ENCODE data around the gene TIMM22. TPM values are rescaled to one million over a fixed set of nuclear protein-coding genes. Genes with fewer than 3 reads are reported as not detected.

The TIMM22 gene
- total and polyA plus RNA-seq, 2 of the 13 experiments (the other 11 are each of a cell fraction or from before 2014, with no cell fraction given): 6.2 to 15.5 TPM

DNA sequence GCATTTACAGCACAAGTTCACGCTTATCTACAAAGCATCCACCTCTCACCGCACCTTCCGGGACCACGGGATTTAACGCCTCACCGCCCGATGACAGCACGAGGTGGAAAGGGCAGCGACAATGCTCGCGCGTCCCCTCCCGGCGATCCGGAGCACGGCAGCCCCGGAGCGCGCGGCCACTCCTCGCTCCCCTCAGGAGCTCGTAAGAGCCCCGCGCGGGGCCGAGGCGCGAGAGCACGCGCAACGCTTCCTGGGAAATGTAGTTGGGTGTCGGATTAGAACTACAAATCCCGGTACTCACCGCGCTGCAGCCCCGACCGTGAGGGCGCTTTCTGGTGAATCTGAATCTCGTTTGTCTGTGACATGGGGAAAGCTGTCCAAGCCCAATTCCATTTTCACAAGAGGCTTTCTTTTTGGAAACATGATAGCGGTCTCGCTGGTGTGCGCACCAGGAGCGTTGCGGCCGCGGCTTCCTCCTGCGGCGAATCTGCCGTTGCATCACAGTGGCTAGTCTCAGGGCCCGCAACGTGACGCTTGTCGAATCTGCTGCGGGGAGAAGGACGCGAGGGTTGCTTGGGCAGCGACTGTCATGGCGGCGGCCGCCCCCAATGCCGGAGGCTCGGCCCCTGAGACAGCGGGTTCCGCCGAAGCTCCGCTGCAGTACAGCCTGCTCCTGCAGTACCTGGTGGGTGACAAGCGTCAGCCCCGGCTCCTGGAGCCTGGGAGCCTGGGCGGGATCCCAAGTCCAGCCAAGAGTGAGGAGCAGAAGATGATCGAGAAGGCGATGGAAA, at the start of gene TIMM22 (continued):
- TF ChIP-seq ZMYM2 (CRISPR knock-in tag; IDR thresholded peaks at IDR 0.05) (peak; percentile 89), ZNF207 (IDR thresholded peaks at IDR 0.05; ENCODE audit: borderline replicate concordance) (no peak), ZFP1 (CRISPR knock-in tag; IDR thresholded peaks at IDR 0.05) (peak; percentile 76; the same call in 1 of the 2 replicates), ZBTB42 (CRISPR knock-in tag; IDR thresholded peaks at IDR 0.05) (no peak), CBFB (CRISPR knock-in tag; IDR thresholded peaks at IDR 0.05) (peak; percentile 84), STAG1 (CRISPR knock-in tag; IDR thresholded peaks at IDR 0.05) (peak; percentile 98), ZNF350 (CRISPR knock-in tag; IDR thresholded peaks at IDR 0.05; ENCODE audit: borderline replicate concordance, low read depth) (peak; percentile 92; the same call in 1 of the 2 replicates), MAFG (CRISPR knock-in tag; IDR thresholded peaks at IDR 0.05) (peak; percentile 49; the same call in 1 of the 2 replicates), CC2D1A (CRISPR knock-in tag; IDR thresholded peaks at IDR 0.05) (no peak), ZBTB7B (CRISPR knock-in tag; IDR thresholded peaks at IDR 0.05) (peak; percentile 63; the same call in 1 of the 2 replicates), ZNF230 (CRISPR knock-in tag; IDR thresholded peaks at IDR 0.05) (0 out of 2 replicates have a peak, but pooled peaks have one; percentile 35), HDAC6 (IDR thresholded peaks at IDR 0.05; ENCODE audit: low read depth, low read length) (no peak), HOXA3 (CRISPR knock-in tag; IDR thresholded peaks at IDR 0.05) (peak; percentile 94), POLR2G (IDR thresholded peaks at IDR 0.05; ENCODE audit: low read depth, low read length) (peak; percentile 92), TMF1 (CRISPR knock-in tag; IDR thresholded peaks at IDR 0.05; ENCODE audit: low read depth) (peak; percentile 33; the same call in 1 of the 2 replicates), YY1 (IDR thresholded peaks at IDR 0.05; ENCODE audit: insufficient read depth, insufficient replicate concordance, low read depth, low read length) (peak; percentile 98), ZBTB1 (CRISPR knock-in tag; IDR thresholded peaks at IDR 0.05; ENCODE audit: borderline replicate concordance) (no peak; the same call in 1 of the 2 replicates), TAF1 (CRISPR knock-in tag; IDR thresholded peaks at IDR 0.05) (peak; percentile 98)
- TF ChIP-seq, protein P1, sequence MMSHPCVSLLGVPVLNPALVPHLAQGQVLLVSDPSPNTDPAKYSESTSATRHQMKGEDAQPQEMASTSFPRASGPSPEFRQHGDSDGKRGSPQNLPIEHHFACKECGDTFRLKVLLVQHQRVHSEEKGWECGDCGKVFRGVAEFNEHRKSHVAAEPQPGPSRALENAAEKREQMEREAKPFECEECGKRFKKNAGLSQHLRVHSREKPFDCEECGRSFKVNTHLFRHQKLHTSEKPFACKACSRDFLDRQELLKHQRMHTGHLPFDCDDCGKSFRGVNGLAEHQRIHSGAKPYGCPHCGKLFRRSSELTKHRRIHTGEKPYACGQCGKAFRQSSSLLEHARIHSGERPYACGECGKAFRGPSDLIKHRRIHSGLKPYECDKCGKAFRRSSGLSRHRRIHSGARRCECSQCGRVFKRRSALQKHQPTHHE (CRISPR knock-in tag; IDR thresholded peaks at IDR 0.05; ENCODE audit: borderline replicate concordance): peak; percentile 98
- TF ChIP-seq, protein P2, sequence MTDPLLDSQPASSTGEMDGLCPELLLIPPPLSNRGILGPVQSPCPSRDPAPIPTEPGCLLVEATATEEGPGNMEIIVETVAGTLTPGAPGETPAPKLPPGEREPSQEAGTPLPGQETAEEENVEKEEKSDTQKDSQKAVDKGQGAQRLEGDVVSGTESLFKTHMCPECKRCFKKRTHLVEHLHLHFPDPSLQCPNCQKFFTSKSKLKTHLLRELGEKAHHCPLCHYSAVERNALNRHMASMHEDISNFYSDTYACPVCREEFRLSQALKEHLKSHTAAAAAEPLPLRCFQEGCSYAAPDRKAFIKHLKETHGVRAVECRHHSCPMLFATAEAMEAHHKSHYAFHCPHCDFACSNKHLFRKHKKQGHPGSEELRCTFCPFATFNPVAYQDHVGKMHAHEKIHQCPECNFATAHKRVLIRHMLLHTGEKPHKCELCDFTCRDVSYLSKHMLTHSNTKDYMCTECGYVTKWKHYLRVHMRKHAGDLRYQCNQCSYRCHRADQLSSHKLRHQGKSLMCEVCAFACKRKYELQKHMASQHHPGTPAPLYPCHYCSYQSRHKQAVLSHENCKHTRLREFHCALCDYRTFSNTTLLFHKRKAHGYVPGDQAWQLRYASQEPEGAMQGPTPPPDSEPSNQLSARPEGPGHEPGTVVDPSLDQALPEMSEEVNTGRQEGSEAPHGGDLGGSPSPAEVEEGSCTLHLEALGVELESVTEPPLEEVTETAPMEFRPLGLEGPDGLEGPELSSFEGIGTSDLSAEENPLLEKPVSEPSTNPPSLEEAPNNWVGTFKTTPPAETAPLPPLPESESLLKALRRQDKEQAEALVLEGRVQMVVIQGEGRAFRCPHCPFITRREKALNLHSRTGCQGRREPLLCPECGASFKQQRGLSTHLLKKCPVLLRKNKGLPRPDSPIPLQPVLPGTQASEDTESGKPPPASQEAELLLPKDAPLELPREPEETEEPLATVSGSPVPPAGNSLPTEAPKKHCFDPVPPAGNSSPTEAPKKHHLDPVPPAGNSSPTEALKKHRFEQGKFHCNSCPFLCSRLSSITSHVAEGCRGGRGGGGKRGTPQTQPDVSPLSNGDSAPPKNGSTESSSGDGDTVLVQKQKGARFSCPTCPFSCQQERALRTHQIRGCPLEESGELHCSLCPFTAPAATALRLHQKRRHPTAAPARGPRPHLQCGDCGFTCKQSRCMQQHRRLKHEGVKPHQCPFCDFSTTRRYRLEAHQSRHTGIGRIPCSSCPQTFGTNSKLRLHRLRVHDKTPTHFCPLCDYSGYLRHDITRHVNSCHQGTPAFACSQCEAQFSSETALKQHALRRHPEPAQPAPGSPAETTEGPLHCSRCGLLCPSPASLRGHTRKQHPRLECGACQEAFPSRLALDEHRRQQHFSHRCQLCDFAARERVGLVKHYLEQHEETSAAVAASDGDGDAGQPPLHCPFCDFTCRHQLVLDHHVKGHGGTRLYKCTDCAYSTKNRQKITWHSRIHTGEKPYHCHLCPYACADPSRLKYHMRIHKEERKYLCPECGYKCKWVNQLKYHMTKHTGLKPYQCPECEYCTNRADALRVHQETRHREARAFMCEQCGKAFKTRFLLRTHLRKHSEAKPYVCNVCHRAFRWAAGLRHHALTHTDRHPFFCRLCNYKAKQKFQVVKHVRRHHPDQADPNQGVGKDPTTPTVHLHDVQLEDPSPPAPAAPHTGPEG (CRISPR knock-in tag; IDR thresholded peaks at IDR 0.05): peak; percentile 29; the same call in 1 of the 2 replicates
- TF ChIP-seq, protein P3, sequence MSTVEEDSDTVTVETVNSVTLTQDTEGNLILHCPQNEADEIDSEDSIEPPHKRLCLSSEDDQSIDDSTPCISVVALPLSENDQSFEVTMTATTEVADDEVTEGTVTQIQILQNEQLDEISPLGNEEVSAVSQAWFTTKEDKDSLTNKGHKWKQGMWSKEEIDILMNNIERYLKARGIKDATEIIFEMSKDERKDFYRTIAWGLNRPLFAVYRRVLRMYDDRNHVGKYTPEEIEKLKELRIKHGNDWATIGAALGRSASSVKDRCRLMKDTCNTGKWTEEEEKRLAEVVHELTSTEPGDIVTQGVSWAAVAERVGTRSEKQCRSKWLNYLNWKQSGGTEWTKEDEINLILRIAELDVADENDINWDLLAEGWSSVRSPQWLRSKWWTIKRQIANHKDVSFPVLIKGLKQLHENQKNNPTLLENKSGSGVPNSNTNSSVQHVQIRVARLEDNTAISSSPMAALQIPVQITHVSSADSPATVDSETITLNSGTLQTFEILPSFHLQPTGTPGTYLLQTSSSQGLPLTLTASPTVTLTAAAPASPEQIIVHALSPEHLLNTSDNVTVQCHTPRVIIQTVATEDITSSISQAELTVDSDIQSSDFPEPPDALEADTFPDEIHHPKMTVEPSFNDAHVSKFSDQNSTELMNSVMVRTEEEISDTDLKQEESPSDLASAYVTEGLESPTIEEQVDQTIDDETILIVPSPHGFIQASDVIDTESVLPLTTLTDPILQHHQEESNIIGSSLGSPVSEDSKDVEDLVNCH (CRISPR knock-in tag; IDR thresholded peaks at IDR 0.05): no peak
